K562 (cell line): Measurements from ENCODE around the gene ARHGAP28. TPM values are rescaled to one million over a fixed set of nuclear protein-coding genes. Genes with fewer than 3 reads are reported as not detected.

Source experiments
- ATAC-seq: fragments of 200-7000 bp; cut with Tn5 transposase; 3 replicates; pipeline ENCODE4 v1.9.1; 2020; ENCODE audit warnings: moderate library complexity
- BruUV-seq: library from RNA; stranded (reverse); fragments of 400-500 nt; replicated peaks from 2 replicates; lab custom pipeline; 2021; lab: Mats Ljungman, UMichigan
- CTCF ChIA-PET: fragments of 300-600 bp; formaldehyde crosslinking; extraction: SDS; loops from one replicate; lab custom pipeline; 2021; ENCODE audit warnings: low intra/inter-chr PET ratio; lab: Yijun Ruan, JAX
- POLR2A ChIA-PET: fragments of 300-600, 350-650 bp; sonication (Branson Sonifier 250); formaldehyde crosslinking; extraction: SDS; loops from one replicate; lab custom pipeline; 2021; ENCODE audit warnings: antibody characterized with exemption, inconsistent platforms; lab: Yijun Ruan, JAX
- DNase-seq, 4 experiments: peaks; one replicate each; pipeline versions ENCODE4 v3.0.0 to v3.0.0-alpha.2; 2011 to 2018; ENCODE audit warnings: low spot score in 3 of 4, mixed read lengths in 3 of 4; ENCODE audit errors: extremely low read depth in 1 of 4
- FAIRE-seq: peaks from 2 replicates; lab custom pipeline; 2011; peaks lifted over from hg19 to GRCh38; lab: Jason Lieb, UNC
- H2AFZ ChIP-seq: 2 replicates; pipeline ENCODE4 v1.6.0; 2011; ENCODE audit warnings: low read depth, low read length, control low read depth, inconsistent platforms
- H3K27ac ChIP-seq: fragments of 200-600 bp; 3 replicates; pipeline ENCODE4 v1.8.0; 2011; ENCODE audit warnings: low read depth, mild to moderate bottlenecking, control low read depth, inconsistent platforms, low read length, moderate library complexity, mixed read lengths; ENCODE audit errors: extremely low read depth
- H3K27me3 ChIP-seq, 2 experiments: fragments of 300-600 bp in 1 of 2; 2 replicates in 1 of 2; 3 replicates in 1 of 2; pipeline versions ENCODE4 v1.6.0 to v1.8.0; 2011; ENCODE audit warnings: inconsistent platforms in 2 of 2, low read length in 2 of 2, mild to moderate bottlenecking in 1 of 2, mixed read lengths in 1 of 2, moderate library complexity in 1 of 2; ENCODE audit not compliant: control insufficient read depth in 2 of 2, insufficient read depth in 2 of 2
- H3K36me3 ChIP-seq: fragments of 300-600 bp; 3 replicates; pipeline ENCODE4 v1.8.0; 2011; ENCODE audit warnings: mild to moderate bottlenecking, low read length, inconsistent platforms; ENCODE audit not compliant: control insufficient read depth, insufficient read depth
- H3K4me1 ChIP-seq, 2 experiments: fragments of 200-600 bp in 1 of 2; replicated peaks in 1 of 2; 2 replicates in 1 of 2; 3 replicates in 1 of 2; pipeline versions ENCODE4 v1.5.1 to v1.8.0; 2011; ENCODE audit warnings: inconsistent platforms in 2 of 2, low read length in 2 of 2, mild to moderate bottlenecking in 1 of 2, mixed read lengths in 1 of 2, moderate library complexity in 1 of 2; ENCODE audit not compliant: control insufficient read depth in 2 of 2, insufficient read depth in 2 of 2
- H3K4me2 ChIP-seq: 2 replicates; pipeline ENCODE4 v1.6.1; 2011; ENCODE audit warnings: low read length, control low read depth, inconsistent platforms, mixed read lengths; ENCODE audit not compliant: insufficient read depth
- H3K4me3 ChIP-seq: fragments of 200-600 bp; sonication (generic), shearing (Covaris generic); 2 replicates; pipeline ENCODE4 v1.5.1; 2016; ENCODE audit warnings: control low read depth, inconsistent platforms
- H3K79me2 ChIP-seq: fragments of 200-600 bp; 3 replicates; pipeline ENCODE4 v1.8.0; 2011; ENCODE audit warnings: low read length, inconsistent platforms; ENCODE audit not compliant: control insufficient read depth, insufficient read depth
- H3K9ac ChIP-seq, 2 experiments: 2 replicates each; pipeline versions ENCODE4 v1.6.0 to v1.6.1; 2011; ENCODE audit warnings: low read depth in 2 of 2, low read length in 2 of 2, control low read depth in 1 of 2, inconsistent platforms in 1 of 2, mild to moderate bottlenecking in 1 of 2, mixed read lengths in 1 of 2; ENCODE audit not compliant: insufficient read depth in 1 of 2
- H3K9me1 ChIP-seq: one replicate; pipeline ENCODE4 v1.6.0; 2011; ENCODE audit warnings: inconsistent platforms, mild to moderate bottlenecking, low read length, moderate library complexity; ENCODE audit not compliant: control insufficient read depth, insufficient read depth
- H3K9me3 ChIP-seq: replicated peaks from 2 replicates; pipeline ENCODE4 v1.5.1; 2011; ENCODE audit warnings: low read depth, low read length, inconsistent platforms; ENCODE audit not compliant: control insufficient read depth, insufficient read depth
- H4K20me1 ChIP-seq: replicated peaks from 2 replicates; pipeline ENCODE4 v1.6.1; 2011; ENCODE audit warnings: low read length, inconsistent platforms, mixed read lengths; ENCODE audit not compliant: control insufficient read depth, insufficient read depth
- ESRRB ChIP-seq: fragments of 250-450 bp; sonication (Bioruptor Pico); IDR thresholded peaks from 2 replicates; pipeline ENCODE4 v1.5.0; 2020; ENCODE audit warnings: mild to moderate bottlenecking, moderate library complexity, borderline replicate concordance
- NEUROD1 ChIP-seq: fragments of 150-350 bp; IDR thresholded peaks from 2 replicates; pipeline ENCODE4 v1.6.1; 2014; ENCODE audit warnings: borderline replicate concordance, low read length, low read depth; ENCODE audit not compliant: partially characterized antibody
- SAFB ChIP-seq: fragments of 200-400 bp; formaldehyde crosslinking; IDR thresholded peaks from 2 replicates; pipeline ENCODE4 v1.6.1; 2017; ENCODE audit warnings: low read depth, low read length, borderline replicate concordance
- SIN3B ChIP-seq: fragments of 450-650 bp; IDR thresholded peaks from 2 replicates; pipeline ENCODE4 v1.6.1; 2017; ENCODE audit warnings: low read depth, mild to moderate bottlenecking, moderate library complexity
- THRB ChIP-seq: fragments of 450-650 bp; formaldehyde crosslinking; conservative IDR thresholded peaks from 2 replicates; pipeline ENCODE4 v1.4.0; 2022; ENCODE audit warnings: mild to moderate bottlenecking, missing genetic modification characterization
- ZNF444 ChIP-seq: fragments of 250-450 bp; sonication (Bioruptor Pico); IDR thresholded peaks from 2 replicates; pipeline ENCODE4 v1.4.0; 2020; ENCODE audit warnings: mild to moderate bottlenecking, moderate library complexity
- WGBS: fragments of 100-300 bp; shearing (Covaris generic); methylation state at CpG from one replicate; pipeline ENCODE4 v1.1.6; 2016; ENCODE audit warnings: low coverage, mixed read lengths; ENCODE audit not compliant: insufficient coverage; ENCODE audit errors: missing lambda C conversion rate; 5-methylcytosine and 5-hydroxymethylcytosine counted together
- in situ Hi-C: fragments of 300-500 bp; cut with MboI; formaldehyde crosslinking; loops from 4 replicates; pipeline ENCODE4 v1.15.0; 2018; ENCODE audit warnings: inconsistent platforms, mixed read lengths
- intact Hi-C: fragments of 100-400 bp; cut with micrococcal nuclease; formaldehyde crosslinking; loops from 2 replicates; pipeline ENCODE4 v1.14.2; 2022
- polyA plus RNA-seq, 8 experiments: library from polyadenylated mRNA; depleted of rRNA in 4 of 8; stranded (reverse) in 5 of 8; unstranded in 3 of 8; fragments of >200 nt; fragmentation: Nextera tagmentation in 2 of 8; fragmentation: Illumina TruSeq in 1 of 8; extraction: Ambion mirVana in 2 of 8; extraction: Trizol in 1 of 8; gene quantifications; 2 replicates each; pipeline versions ENCODE4 v1.2.1 to v1.2.3, GENCODE V29; 2011 to 2014; ENCODE audit warnings: inconsistent platforms in 1 of 8, missing spikeins in 1 of 8
- total RNA-seq, 7 experiments: library from RNA; depleted of rRNA in 6 of 7; stranded (reverse); fragments of >200 nt in 6 of 7; fragmentation: Illumina TruSeq in 2 of 7; extraction: Trizol in 2 of 7; gene quantifications; 2 replicates each; pipeline versions ENCODE4 v1.2.1 to v1.2.3, GENCODE V29; 2011 to 2021; ENCODE audit warnings: low replicate concordance in 1 of 7
- TF ChIP-seq, protein P1 (sequence below): fragments of 450-650 bp; IDR thresholded peaks from 2 replicates; pipeline ENCODE4 v1.6.1; 2014; ENCODE audit warnings: low read depth, mild to moderate bottlenecking, moderate library complexity, borderline replicate concordance
- TF ChIP-seq, protein P2 (sequence below): fragments of 450-650 bp; IDR thresholded peaks from 2 replicates; pipeline ENCODE4 v1.6.1; 2016; ENCODE audit warnings: mild to moderate bottlenecking, moderate library complexity

ARHGAP28 gene
- total and polyA plus RNA-seq, 9 of the 15 experiments (the other 6 are each of a cell fraction or from before 2014, with no cell fraction given) = 0.93 to 5.9 (median 5.0) TPM

DNA sequence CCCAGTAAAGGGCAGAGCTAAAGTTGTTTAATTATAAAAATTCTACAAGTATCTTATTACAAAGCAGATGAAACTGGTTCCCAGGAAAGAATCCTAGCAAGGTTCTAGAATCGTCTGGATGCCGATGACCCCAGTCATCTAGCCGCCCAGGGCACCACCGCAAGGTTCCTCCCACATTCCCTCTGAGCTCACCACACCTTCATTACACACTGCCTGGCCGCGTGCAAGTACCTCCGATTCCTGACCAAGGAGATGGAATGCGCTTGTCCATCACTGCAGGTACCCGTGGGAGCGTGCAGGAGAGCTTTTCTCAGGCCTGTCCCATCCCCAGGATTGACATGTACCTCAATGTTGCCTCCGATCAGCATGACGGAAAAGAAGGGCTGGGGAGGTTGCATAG, 229.6 kb downstream of the ARHGAP28 start:
- no peak for FAIRE-seq
- no peak for TF ChIP-seq SIN3B
- TF ChIP-seq ESRRB = no peak
- TF ChIP-seq, protein P1, sequence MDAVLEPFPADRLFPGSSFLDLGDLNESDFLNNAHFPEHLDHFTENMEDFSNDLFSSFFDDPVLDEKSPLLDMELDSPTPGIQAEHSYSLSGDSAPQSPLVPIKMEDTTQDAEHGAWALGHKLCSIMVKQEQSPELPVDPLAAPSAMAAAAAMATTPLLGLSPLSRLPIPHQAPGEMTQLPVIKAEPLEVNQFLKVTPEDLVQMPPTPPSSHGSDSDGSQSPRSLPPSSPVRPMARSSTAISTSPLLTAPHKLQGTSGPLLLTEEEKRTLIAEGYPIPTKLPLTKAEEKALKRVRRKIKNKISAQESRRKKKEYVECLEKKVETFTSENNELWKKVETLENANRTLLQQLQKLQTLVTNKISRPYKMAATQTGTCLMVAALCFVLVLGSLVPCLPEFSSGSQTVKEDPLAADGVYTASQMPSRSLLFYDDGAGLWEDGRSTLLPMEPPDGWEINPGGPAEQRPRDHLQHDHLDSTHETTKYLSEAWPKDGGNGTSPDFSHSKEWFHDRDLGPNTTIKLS = no peak
- TF ChIP-seq NEUROD1 = no peak
- TF ChIP-seq ZNF444 = no peak
- no peak for TF ChIP-seq THRB (CRISPR knock-in tag)
- TF ChIP-seq, protein P2, sequence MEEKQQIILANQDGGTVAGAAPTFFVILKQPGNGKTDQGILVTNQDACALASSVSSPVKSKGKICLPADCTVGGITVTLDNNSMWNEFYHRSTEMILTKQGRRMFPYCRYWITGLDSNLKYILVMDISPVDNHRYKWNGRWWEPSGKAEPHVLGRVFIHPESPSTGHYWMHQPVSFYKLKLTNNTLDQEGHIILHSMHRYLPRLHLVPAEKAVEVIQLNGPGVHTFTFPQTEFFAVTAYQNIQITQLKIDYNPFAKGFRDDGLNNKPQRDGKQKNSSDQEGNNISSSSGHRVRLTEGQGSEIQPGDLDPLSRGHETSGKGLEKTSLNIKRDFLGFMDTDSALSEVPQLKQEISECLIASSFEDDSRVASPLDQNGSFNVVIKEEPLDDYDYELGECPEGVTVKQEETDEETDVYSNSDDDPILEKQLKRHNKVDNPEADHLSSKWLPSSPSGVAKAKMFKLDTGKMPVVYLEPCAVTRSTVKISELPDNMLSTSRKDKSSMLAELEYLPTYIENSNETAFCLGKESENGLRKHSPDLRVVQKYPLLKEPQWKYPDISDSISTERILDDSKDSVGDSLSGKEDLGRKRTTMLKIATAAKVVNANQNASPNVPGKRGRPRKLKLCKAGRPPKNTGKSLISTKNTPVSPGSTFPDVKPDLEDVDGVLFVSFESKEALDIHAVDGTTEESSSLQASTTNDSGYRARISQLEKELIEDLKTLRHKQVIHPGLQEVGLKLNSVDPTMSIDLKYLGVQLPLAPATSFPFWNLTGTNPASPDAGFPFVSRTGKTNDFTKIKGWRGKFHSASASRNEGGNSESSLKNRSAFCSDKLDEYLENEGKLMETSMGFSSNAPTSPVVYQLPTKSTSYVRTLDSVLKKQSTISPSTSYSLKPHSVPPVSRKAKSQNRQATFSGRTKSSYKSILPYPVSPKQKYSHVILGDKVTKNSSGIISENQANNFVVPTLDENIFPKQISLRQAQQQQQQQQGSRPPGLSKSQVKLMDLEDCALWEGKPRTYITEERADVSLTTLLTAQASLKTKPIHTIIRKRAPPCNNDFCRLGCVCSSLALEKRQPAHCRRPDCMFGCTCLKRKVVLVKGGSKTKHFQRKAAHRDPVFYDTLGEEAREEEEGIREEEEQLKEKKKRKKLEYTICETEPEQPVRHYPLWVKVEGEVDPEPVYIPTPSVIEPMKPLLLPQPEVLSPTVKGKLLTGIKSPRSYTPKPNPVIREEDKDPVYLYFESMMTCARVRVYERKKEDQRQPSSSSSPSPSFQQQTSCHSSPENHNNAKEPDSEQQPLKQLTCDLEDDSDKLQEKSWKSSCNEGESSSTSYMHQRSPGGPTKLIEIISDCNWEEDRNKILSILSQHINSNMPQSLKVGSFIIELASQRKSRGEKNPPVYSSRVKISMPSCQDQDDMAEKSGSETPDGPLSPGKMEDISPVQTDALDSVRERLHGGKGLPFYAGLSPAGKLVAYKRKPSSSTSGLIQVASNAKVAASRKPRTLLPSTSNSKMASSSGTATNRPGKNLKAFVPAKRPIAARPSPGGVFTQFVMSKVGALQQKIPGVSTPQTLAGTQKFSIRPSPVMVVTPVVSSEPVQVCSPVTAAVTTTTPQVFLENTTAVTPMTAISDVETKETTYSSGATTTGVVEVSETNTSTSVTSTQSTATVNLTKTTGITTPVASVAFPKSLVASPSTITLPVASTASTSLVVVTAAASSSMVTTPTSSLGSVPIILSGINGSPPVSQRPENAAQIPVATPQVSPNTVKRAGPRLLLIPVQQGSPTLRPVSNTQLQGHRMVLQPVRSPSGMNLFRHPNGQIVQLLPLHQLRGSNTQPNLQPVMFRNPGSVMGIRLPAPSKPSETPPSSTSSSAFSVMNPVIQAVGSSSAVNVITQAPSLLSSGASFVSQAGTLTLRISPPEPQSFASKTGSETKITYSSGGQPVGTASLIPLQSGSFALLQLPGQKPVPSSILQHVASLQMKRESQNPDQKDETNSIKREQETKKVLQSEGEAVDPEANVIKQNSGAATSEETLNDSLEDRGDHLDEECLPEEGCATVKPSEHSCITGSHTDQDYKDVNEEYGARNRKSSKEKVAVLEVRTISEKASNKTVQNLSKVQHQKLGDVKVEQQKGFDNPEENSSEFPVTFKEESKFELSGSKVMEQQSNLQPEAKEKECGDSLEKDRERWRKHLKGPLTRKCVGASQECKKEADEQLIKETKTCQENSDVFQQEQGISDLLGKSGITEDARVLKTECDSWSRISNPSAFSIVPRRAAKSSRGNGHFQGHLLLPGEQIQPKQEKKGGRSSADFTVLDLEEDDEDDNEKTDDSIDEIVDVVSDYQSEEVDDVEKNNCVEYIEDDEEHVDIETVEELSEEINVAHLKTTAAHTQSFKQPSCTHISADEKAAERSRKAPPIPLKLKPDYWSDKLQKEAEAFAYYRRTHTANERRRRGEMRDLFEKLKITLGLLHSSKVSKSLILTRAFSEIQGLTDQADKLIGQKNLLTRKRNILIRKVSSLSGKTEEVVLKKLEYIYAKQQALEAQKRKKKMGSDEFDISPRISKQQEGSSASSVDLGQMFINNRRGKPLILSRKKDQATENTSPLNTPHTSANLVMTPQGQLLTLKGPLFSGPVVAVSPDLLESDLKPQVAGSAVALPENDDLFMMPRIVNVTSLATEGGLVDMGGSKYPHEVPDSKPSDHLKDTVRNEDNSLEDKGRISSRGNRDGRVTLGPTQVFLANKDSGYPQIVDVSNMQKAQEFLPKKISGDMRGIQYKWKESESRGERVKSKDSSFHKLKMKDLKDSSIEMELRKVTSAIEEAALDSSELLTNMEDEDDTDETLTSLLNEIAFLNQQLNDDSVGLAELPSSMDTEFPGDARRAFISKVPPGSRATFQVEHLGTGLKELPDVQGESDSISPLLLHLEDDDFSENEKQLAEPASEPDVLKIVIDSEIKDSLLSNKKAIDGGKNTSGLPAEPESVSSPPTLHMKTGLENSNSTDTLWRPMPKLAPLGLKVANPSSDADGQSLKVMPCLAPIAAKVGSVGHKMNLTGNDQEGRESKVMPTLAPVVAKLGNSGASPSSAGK = no peak
- no peak for TF ChIP-seq SAFB

More for the DNA sequence above, 229.6 kb downstream of the ARHGAP28 start:
- Histone ChIP-seq H3K4me3 (no peak overlapping the region), H4K20me1 (no peaks in the 10 kb centered on the region), H3K27me3 (peaks cover 22 to 47% of the 10 kb centered on the region in 2 experiments), H3K27ac (no peak overlapping the region), H3K4me1 (no peaks in the 10 kb centered on the region), H2AFZ (no peak overlapping the region), H3K9me3 (no peaks in the 10 kb centered on the region), H3K36me3 (no peaks in the 10 kb centered on the region), H3K79me2 (no peaks in the 10 kb centered on the region), H3K9me1 (no peaks in the 10 kb centered on the region), H3K4me2 (no peak overlapping the region), H3K9ac (no peak overlapping the region)
- in situ Hi-C loops (no loop called here), intact Hi-C loops (no loop called here)
- ChIA-PET POLR2A (interaction anchor here (1.0 to 1.2 kb wide), 2 partner anchors 8 to 12 kb away, joined by 3 read pairs; no protein-coding TSS in a partner anchor), CTCF (no interaction called here)
- under 1% methylated on average over 12 of the region's 12 CpGs for WGBS
- ATAC-seq (no peak), DNase-seq (no peak)
- BruUV-seq = no TSS peak
